HepG2 (cell line): Measurements from ENCODE around the gene LITAFD. TPM values are rescaled to one million over a fixed set of nuclear protein-coding genes. Genes with fewer than 3 reads are reported as not detected.
A peak's percentile ranks its signal among the peaks of the same experiment; 100 is the strongest.

ENCODE experiments used
- AKAP8 ChIP-seq: sonication (generic); formaldehyde crosslinking; IDR thresholded peaks from 2 replicates; pipeline ENCODE4 v1.5.1; 2020; ENCODE audit warnings: mild to moderate bottlenecking, missing genetic modification reagents
- ELF1 ChIP-seq: sonication (generic); formaldehyde crosslinking; IDR thresholded peaks from 2 replicates; pipeline ENCODE4 v1.4.0; 2020; ENCODE audit warnings: missing genetic modification reagents
- MATR3 ChIP-seq: sonication (generic); formaldehyde crosslinking; IDR thresholded peaks from 2 replicates; pipeline ENCODE4 v1.4.0; 2020; ENCODE audit warnings: missing genetic modification reagents
- PLRG1 ChIP-seq: fragments of 450-650 bp; conservative IDR thresholded peaks from 2 replicates; pipeline ENCODE4 v1.6.1; 2016
- SP1 ChIP-seq, 2 experiments: fragments of 450-650 bp in 1 of 2; sonication (generic) in 1 of 2; formaldehyde crosslinking in 1 of 2; IDR thresholded peaks; 2 replicates each; pipeline versions ENCODE4 v1.4.0 to v1.6.1; 2016 to 2020; ENCODE audit warnings: missing genetic modification reagents in 1 of 2
- TGIF2 ChIP-seq: IDR thresholded peaks from 2 replicates; pipeline ENCODE4 v1.6.1; 2016; ENCODE audit warnings: control low read depth, missing compliant biosample characterization
- TOPORS ChIP-seq: sonication (generic); formaldehyde crosslinking; IDR thresholded peaks from 2 replicates; pipeline ENCODE4 v1.8.0; 2023; ENCODE audit warnings: mild to moderate bottlenecking, missing genetic modification reagents
- XRCC5 ChIP-seq: fragments of 200-400 bp; formaldehyde crosslinking; optimal IDR thresholded peaks from 2 replicates; pipeline ENCODE3; 2017; ENCODE audit warnings: mild to moderate bottlenecking, low read length
- ZNF101 ChIP-seq: sonication (generic); formaldehyde crosslinking; IDR thresholded peaks from 2 replicates; pipeline ENCODE4 v1.4.0; 2020; ENCODE audit warnings: mild to moderate bottlenecking, low read depth, missing genetic modification reagents, borderline replicate concordance
- ZNF136 ChIP-seq: sonication (generic); formaldehyde crosslinking; IDR thresholded peaks from 2 replicates; pipeline ENCODE4 v1.8.1; 2022; ENCODE audit warnings: low read depth, mild to moderate bottlenecking, moderate library complexity, missing genetic modification reagents
- ZNF383 ChIP-seq: sonication (generic); formaldehyde crosslinking; IDR thresholded peaks from 2 replicates; pipeline ENCODE4 v1.4.0; 2020; ENCODE audit warnings: missing genetic modification reagents, mild to moderate bottlenecking, borderline replicate concordance
- ZNF629 ChIP-seq: sonication (generic); formaldehyde crosslinking; conservative IDR thresholded peaks from 2 replicates; pipeline ENCODE4 v1.5.0; 2020; ENCODE audit warnings: missing genetic modification reagents
- ZNF678 ChIP-seq: sonication (generic); formaldehyde crosslinking; IDR thresholded peaks from 2 replicates; pipeline ENCODE4 v1.4.0; 2020; ENCODE audit warnings: mild to moderate bottlenecking, missing genetic modification reagents
- ZNF841 ChIP-seq: sonication (generic); formaldehyde crosslinking; IDR thresholded peaks from 2 replicates; pipeline ENCODE4 v1.8.1; 2023; ENCODE audit warnings: missing genetic modification reagents, borderline replicate concordance
- polyA plus RNA-seq, 8 experiments: library from polyadenylated mRNA; depleted of rRNA in 3 of 8; stranded (reverse) in 7 of 8; unstranded in 1 of 8; fragments of >200 nt; fragmentation: Illumina TruSeq in 4 of 8; extraction: Trizol in 4 of 8; gene quantifications; 2 replicates each; pipeline versions ENCODE4 v1.2.1 to v1.2.3, GENCODE V29; 2011 to 2016; ENCODE audit warnings: low read depth in 4 of 8, missing spikeins in 1 of 8, mixed read lengths in 1 of 8; ENCODE audit not compliant: insufficient read depth in 1 of 8
- total RNA-seq, 5 experiments: library from RNA; depleted of rRNA; stranded (reverse); fragments of >200 nt; fragmentation: Illumina TruSeq; extraction: Trizol; gene quantifications; 2 replicates each; pipeline ENCODE4 v1.2.3, GENCODE V29; 2016; ENCODE audit warnings: low read depth in 1 of 5
- TF ChIP-seq, protein P1 (sequence below): sonication (generic); formaldehyde crosslinking; IDR thresholded peaks from 2 replicates; pipeline ENCODE4 v1.9.0; 2022; ENCODE audit warnings: missing genetic modification reagents, mild to moderate bottlenecking, borderline replicate concordance
- TF ChIP-seq, protein P2 (sequence below): sonication (generic); formaldehyde crosslinking; IDR thresholded peaks from 2 replicates; pipeline ENCODE4 v1.8.0; 2022; ENCODE audit warnings: missing genetic modification reagents, mild to moderate bottlenecking, borderline replicate concordance
- TF ChIP-seq, protein P3 (sequence below): sonication (generic); formaldehyde crosslinking; IDR thresholded peaks from 2 replicates; pipeline ENCODE4 v1.4.0; 2020; ENCODE audit warnings: low read depth, mild to moderate bottlenecking, missing genetic modification reagents
- TF ChIP-seq, protein P4 (sequence below): sonication (generic); formaldehyde crosslinking; IDR thresholded peaks from 2 replicates; pipeline ENCODE4 v1.9.0; 2021; ENCODE audit warnings: missing genetic modification reagents, borderline replicate concordance
- TF ChIP-seq, protein P5 (sequence below): sonication (generic); formaldehyde crosslinking; IDR thresholded peaks from 2 replicates; pipeline ENCODE4 v1.4.0; 2020; ENCODE audit warnings: low read depth, mild to moderate bottlenecking, missing genetic modification reagents
- TF ChIP-seq, protein P6 (sequence below): sonication (generic); formaldehyde crosslinking; IDR thresholded peaks from 2 replicates; pipeline ENCODE4 v1.5.1; 2020; ENCODE audit warnings: mild to moderate bottlenecking, moderate library complexity, missing genetic modification reagents

Gene LITAFD
- total and polyA plus RNA-seq, 2 of the 13 experiments (the other 11 are each of a cell fraction or from before 2014, with no cell fraction given): not detected

DNA sequence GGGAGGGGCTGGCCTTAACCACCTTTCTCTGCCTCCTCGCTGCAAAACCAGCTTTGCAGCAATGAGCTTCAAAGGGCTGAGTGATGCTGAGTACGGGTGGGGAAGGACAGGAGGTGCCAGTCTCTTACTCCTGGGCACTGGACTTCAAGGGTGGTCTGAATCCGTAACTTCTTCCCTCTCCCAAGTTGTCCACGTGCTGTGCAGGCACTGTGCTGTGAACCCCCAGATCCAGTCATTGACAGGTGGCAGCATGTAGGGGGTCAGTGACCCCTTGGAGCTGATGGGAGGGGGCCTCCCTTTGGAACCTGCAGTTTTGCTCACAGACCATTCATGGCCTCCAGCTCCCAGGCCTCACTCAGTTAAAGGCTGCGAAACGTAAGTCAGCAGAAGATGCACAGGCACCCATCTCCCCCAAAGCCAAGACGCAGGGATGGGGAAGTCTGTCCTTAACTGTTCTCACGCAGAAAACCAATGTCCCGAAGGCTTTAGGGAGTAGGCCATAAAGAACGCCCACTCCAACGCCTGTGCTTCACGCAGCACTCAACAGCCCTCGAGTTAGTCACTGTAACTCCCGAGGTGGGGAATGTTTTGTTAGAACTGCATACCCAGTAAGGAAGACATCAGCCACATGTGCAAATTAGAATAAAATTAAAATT is 7.9 kb downstream of the LITAFD start (continued):
- TF ChIP-seq, protein P1, sequence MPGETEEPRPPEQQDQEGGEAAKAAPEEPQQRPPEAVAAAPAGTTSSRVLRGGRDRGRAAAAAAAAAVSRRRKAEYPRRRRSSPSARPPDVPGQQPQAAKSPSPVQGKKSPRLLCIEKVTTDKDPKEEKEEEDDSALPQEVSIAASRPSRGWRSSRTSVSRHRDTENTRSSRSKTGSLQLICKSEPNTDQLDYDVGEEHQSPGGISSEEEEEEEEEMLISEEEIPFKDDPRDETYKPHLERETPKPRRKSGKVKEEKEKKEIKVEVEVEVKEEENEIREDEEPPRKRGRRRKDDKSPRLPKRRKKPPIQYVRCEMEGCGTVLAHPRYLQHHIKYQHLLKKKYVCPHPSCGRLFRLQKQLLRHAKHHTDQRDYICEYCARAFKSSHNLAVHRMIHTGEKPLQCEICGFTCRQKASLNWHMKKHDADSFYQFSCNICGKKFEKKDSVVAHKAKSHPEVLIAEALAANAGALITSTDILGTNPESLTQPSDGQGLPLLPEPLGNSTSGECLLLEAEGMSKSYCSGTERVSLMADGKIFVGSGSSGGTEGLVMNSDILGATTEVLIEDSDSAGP (CRISPR knock-in tag): no peak; the same call in 1 of the 2 replicates
- TF ChIP-seq ZNF629 (no peak), TOPORS (CRISPR knock-in tag) (no peak), ZNF101 (CRISPR knock-in tag) (no peak), ZNF678 (no peak), PLRG1 (no peak), XRCC5 (no peak), TGIF2 (CRISPR knock-in tag) (no peak), MATR3 (CRISPR knock-in tag) (no peak), SP1 (IDR thresholded peaks at IDR 0.05) (no peak), SP1 (CRISPR knock-in tag; IDR thresholded peaks at IDR 0.05) (0 out of 2 replicates have a peak, but pooled peaks have one; percentile 20), ELF1 (no peak), ZNF136 (CRISPR knock-in tag) (no peak), AKAP8 (CRISPR knock-in tag) (peak; percentile 59; the same call in 1 of the 2 replicates), ZNF383 (CRISPR knock-in tag) (no peak), ZNF841 (CRISPR knock-in tag) (no peak)
- TF ChIP-seq, protein P2, sequence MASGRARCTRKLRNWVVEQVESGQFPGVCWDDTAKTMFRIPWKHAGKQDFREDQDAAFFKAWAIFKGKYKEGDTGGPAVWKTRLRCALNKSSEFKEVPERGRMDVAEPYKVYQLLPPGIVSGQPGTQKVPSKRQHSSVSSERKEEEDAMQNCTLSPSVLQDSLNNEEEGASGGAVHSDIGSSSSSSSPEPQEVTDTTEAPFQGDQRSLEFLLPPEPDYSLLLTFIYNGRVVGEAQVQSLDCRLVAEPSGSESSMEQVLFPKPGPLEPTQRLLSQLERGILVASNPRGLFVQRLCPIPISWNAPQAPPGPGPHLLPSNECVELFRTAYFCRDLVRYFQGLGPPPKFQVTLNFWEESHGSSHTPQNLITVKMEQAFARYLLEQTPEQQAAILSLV: no peak; the same call in 1 of the 2 replicates
- TF ChIP-seq, protein P3, sequence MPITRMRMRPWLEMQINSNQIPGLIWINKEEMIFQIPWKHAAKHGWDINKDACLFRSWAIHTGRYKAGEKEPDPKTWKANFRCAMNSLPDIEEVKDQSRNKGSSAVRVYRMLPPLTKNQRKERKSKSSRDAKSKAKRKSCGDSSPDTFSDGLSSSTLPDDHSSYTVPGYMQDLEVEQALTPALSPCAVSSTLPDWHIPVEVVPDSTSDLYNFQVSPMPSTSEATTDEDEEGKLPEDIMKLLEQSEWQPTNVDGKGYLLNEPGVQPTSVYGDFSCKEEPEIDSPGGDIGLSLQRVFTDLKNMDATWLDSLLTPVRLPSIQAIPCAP (CRISPR knock-in tag): no peak
- TF ChIP-seq, protein P4, sequence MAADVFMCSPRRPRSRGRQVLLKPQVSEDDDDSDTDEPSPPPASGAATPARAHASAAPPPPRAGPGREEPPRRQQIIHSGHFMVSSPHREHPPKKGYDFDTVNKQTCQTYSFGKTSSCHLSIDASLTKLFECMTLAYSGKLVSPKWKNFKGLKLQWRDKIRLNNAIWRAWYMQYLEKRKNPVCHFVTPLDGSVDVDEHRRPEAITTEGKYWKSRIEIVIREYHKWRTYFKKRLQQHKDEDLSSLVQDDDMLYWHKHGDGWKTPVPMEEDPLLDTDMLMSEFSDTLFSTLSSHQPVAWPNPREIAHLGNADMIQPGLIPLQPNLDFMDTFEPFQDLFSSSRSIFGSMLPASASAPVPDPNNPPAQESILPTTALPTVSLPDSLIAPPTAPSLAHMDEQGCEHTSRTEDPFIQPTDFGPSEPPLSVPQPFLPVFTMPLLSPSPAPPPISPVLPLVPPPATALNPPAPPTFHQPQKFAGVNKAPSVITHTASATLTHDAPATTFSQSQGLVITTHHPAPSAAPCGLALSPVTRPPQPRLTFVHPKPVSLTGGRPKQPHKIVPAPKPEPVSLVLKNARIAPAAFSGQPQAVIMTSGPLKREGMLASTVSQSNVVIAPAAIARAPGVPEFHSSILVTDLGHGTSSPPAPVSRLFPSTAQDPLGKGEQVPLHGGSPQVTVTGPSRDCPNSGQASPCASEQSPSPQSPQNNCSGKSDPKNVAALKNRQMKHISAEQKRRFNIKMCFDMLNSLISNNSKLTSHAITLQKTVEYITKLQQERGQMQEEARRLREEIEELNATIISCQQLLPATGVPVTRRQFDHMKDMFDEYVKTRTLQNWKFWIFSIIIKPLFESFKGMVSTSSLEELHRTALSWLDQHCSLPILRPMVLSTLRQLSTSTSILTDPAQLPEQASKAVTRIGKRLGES (CRISPR knock-in tag): no peak
- TF ChIP-seq, protein P5, sequence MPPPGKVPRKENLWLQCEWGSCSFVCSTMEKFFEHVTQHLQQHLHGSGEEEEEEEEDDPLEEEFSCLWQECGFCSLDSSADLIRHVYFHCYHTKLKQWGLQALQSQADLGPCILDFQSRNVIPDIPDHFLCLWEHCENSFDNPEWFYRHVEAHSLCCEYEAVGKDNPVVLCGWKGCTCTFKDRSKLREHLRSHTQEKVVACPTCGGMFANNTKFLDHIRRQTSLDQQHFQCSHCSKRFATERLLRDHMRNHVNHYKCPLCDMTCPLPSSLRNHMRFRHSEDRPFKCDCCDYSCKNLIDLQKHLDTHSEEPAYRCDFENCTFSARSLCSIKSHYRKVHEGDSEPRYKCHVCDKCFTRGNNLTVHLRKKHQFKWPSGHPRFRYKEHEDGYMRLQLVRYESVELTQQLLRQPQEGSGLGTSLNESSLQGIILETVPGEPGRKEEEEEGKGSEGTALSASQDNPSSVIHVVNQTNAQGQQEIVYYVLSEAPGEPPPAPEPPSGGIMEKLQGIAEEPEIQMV (CRISPR knock-in tag): no peak
- TF ChIP-seq, protein P6, sequence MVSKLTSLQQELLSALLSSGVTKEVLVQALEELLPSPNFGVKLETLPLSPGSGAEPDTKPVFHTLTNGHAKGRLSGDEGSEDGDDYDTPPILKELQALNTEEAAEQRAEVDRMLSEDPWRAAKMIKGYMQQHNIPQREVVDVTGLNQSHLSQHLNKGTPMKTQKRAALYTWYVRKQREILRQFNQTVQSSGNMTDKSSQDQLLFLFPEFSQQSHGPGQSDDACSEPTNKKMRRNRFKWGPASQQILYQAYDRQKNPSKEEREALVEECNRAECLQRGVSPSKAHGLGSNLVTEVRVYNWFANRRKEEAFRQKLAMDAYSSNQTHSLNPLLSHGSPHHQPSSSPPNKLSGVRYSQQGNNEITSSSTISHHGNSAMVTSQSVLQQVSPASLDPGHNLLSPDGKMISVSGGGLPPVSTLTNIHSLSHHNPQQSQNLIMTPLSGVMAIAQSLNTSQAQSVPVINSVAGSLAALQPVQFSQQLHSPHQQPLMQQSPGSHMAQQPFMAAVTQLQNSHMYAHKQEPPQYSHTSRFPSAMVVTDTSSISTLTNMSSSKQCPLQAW (CRISPR knock-in tag): no peak
